Measurements from ENCODE around the gene SCAF1.

SCAF1 gene

GRCh38 chr19:49645592-49645991 is 3.6 kb downstream of the SCAF1 start:
- no peak for DNase-seq

GRCh38 chr19:49645995-49646394 is 4.0 kb downstream of the SCAF1 start:
- DNase-seq: no peak

GRCh38 chr19:49646586-49646985 is 4.6 kb downstream of the SCAF1 start:
- DNase-seq: no peak

- no peak for DNase-seq
These were observed 9.2 kb downstream of the SCAF1 start for GRCh38 chr19:49651029-49651819.

- no peak for DNase-seq
These were observed 10.0 kb downstream of the SCAF1 start for GRCh38 chr19:49651820-49652550.

GRCh38 chr19:49652551-49653465 is 10.8 kb downstream of the SCAF1 start:
- DNase-seq: no peak

- DNase-seq: no peak
These were observed 11.4 kb downstream of the SCAF1 start for GRCh38 chr19:49653466-49653806.

GRCh38 chr19:49654581-49654980 is 12.6 kb downstream of the SCAF1 start:
- no peak for DNase-seq

- DNase-seq: no peak
These were observed 13.8 kb downstream of the SCAF1 start for GRCh38 chr19:49655570-49656455.

- DNase-seq: no peak
These were observed 14.6 kb downstream of the SCAF1 start for GRCh38 chr19:49656456-49657109.

- DNase-seq: no peak
These were observed 15.6 kb downstream of the SCAF1 start for GRCh38 chr19:49657493-49658138.

GRCh38 chr19:49658139-49658517 is 16.1 kb downstream of the SCAF1 start:
- no peak for DNase-seq

GRCh38 chr19:49658566-49659442 is 16.8 kb downstream of the SCAF1 start:
- DNase-seq: no peak

- no peak for DNase-seq
These were observed 18.4 kb downstream of the SCAF1 start for GRCh38 chr19:49660338-49660961.

- DNase-seq: no peak
These were observed 20.0 kb downstream of the SCAF1 start for GRCh38 chr19:49662011-49662410.

GRCh38 chr19:49663224-49663623 is 21.2 kb downstream of the SCAF1 start:
- DNase-seq: no peak

- peak; percentile 87 for DNase-seq
These were observed 22.4 kb downstream of the SCAF1 start for GRCh38 chr19:49664171-49665035.

- no peak for DNase-seq
These were observed 23.0 kb downstream of the SCAF1 start for GRCh38 chr19:49665036-49665350.
